Measurements from ENCODE around the gene PDZRN4. TPM values are rescaled to one million over a fixed set of nuclear protein-coding genes. Genes with fewer than 3 reads are reported as not detected.

Gene PDZRN4
- total RNA-seq, 1 donor from 2014 or later, result 24.8 TPM

- Histone ChIP-seq H3K27ac (no peak overlapping the region), H3K9me3 (no peaks in the 10 kb centered on the region), H3K36me3 (no peaks in the 10 kb centered on the region), H3K4me3 (no peak overlapping the region), H3K27me3 (no peaks in the 10 kb centered on the region), H3K4me1 (no peaks in the 10 kb centered on the region)
- no peak for DNase-seq (ENCODE audit: extremely low spot score in 2 of 2)
- TF ChIP-seq POLR2AphosphoS5 (IDR thresholded peaks at IDR 0.05; ENCODE audit: insufficient read depth in 1 of 2, low read depth in 1 of 2), result no peak
- no peak for TF ChIP-seq CTCF (IDR thresholded peaks at IDR 0.05)
- TF ChIP-seq POLR2A (IDR thresholded peaks at IDR 0.05), result no peak
- intact Hi-C loops (cut with DNase I), result no loop called here
Measured at GRCh38 chr12:41621291-41621690, 433.2 kb downstream of the PDZRN4 start.
